ENCODE data around the gene HMCN2. TPM values are rescaled to one million over a fixed set of nuclear protein-coding genes. Genes with fewer than 3 reads are reported as not detected.

Gene HMCN2
- total RNA-seq, 1 experiment from 2014 or later: 5.6 TPM

DNA sequence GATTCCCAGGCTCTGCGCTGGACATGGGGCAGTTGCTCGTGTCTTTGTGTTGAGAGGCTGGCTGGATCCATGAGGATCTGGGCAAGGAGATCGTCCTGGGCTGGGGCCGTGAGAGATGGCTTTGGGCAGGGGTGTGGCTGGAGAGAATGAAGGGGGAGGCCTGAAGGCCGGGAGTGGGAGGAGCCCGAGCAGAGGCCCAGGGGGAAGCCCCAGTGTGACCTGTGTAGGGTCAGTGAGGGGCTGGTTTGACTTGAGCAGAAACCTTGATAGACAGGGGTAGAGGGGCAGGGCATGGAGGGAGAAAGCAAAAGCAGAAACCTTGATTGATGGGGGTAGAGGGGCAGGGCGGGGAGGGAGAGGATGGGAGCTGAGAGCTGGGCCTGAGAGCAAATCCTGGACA, 124.8 kb downstream of the HMCN2 start:
- no peak overlapping the region for H3K4me3 Mint-ChIP-seq
- peaks cover 12% of the 10 kb centered on the region for H3K4me1 Mint-ChIP-seq
- peak overlapping the region; percentile 79 for H3K27ac Mint-ChIP-seq
- DNase-seq (ENCODE audit: low spot score) (peak; percentile 40), ATAC-seq (peak; percentile 81)
- ChIA-PET CTCF (no interaction called here), POLR2A (no interaction called here)
- no peak for TF ChIP-seq PRRX2 (CRISPR knock-in tag; IDR thresholded peaks at IDR 0.05)
- no peak for TF ChIP-seq CREM (CRISPR knock-in tag; IDR thresholded peaks at IDR 0.05)
- TF ChIP-seq, protein P1, sequence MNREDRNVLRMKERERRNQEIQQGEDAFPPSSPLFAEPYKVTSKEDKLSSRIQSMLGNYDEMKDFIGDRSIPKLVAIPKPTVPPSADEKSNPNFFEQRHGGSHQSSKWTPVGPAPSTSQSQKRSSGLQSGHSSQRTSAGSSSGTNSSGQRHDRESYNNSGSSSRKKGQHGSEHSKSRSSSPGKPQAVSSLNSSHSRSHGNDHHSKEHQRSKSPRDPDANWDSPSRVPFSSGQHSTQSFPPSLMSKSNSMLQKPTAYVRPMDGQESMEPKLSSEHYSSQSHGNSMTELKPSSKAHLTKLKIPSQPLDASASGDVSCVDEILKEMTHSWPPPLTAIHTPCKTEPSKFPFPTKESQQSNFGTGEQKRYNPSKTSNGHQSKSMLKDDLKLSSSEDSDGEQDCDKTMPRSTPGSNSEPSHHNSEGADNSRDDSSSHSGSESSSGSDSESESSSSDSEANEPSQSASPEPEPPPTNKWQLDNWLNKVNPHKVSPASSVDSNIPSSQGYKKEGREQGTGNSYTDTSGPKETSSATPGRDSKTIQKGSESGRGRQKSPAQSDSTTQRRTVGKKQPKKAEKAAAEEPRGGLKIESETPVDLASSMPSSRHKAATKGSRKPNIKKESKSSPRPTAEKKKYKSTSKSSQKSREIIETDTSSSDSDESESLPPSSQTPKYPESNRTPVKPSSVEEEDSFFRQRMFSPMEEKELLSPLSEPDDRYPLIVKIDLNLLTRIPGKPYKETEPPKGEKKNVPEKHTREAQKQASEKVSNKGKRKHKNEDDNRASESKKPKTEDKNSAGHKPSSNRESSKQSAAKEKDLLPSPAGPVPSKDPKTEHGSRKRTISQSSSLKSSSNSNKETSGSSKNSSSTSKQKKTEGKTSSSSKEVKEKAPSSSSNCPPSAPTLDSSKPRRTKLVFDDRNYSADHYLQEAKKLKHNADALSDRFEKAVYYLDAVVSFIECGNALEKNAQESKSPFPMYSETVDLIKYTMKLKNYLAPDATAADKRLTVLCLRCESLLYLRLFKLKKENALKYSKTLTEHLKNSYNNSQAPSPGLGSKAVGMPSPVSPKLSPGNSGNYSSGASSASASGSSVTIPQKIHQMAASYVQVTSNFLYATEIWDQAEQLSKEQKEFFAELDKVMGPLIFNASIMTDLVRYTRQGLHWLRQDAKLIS (CRISPR knock-in tag; IDR thresholded peaks at IDR 0.05; ENCODE audit: borderline replicate concordance): no peak
- no peak for TF ChIP-seq FOXK1 (CRISPR knock-in tag; IDR thresholded peaks at IDR 0.05)
- TF ChIP-seq, protein P2, sequence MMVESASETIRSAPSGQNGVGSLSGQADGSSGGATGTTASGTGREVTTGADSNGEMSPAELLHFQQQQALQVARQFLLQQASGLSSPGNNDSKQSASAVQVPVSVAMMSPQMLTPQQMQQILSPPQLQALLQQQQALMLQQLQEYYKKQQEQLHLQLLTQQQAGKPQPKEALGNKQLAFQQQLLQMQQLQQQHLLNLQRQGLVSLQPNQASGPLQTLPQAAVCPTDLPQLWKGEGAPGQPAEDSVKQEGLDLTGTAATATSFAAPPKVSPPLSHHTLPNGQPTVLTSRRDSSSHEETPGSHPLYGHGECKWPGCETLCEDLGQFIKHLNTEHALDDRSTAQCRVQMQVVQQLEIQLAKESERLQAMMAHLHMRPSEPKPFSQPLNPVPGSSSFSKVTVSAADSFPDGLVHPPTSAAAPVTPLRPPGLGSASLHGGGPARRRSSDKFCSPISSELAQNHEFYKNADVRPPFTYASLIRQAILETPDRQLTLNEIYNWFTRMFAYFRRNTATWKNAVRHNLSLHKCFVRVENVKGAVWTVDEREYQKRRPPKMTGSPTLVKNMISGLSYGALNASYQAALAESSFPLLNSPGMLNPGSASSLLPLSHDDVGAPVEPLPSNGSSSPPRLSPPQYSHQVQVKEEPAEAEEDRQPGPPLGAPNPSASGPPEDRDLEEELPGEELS (CRISPR knock-in tag; IDR thresholded peaks at IDR 0.05): no peak
- H3K36me3 Mint-ChIP-seq: no peaks in the 10 kb centered on the region; the same call in 1 of the 2 replicates
- no peaks in the 10 kb centered on the region for H3K27me3 Mint-ChIP-seq (ENCODE audit: low read depth)
- H3K9me3 Mint-ChIP-seq: no peaks in the 10 kb centered on the region

DNA sequence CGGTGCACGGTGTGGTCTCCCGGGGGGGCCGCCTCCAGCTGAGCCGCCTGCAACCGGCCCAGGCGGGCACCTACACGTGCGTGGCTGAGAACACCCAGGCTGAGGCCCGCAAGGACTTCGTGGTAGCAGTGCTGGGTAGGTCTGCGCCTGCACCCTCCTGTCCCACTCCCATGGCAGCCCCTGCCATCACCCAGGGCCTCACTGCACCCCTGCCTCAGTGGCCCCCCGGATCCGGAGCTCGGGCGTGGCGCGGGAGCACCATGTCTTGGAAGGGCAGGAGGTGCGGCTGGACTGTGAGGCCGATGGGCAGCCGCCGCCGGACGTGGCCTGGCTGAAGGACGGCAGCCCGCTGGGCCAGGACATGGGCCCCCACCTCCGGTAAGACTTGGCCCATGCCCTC, 125.4 kb downstream of the HMCN2 start:
- no peak for DNase-seq (ENCODE audit: low spot score)
- ATAC-seq: no peak
- ChIA-PET POLR2A (no interaction called here), CTCF (no interaction called here)
- TF ChIP-seq KAT7 (CRISPR knock-in tag; IDR thresholded peaks at IDR 0.05; ENCODE audit: borderline replicate concordance): no peak
- TF ChIP-seq, protein P3, sequence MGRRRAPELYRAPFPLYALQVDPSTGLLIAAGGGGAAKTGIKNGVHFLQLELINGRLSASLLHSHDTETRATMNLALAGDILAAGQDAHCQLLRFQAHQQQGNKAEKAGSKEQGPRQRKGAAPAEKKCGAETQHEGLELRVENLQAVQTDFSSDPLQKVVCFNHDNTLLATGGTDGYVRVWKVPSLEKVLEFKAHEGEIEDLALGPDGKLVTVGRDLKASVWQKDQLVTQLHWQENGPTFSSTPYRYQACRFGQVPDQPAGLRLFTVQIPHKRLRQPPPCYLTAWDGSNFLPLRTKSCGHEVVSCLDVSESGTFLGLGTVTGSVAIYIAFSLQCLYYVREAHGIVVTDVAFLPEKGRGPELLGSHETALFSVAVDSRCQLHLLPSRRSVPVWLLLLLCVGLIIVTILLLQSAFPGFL (CRISPR knock-in tag; IDR thresholded peaks at IDR 0.05; ENCODE audit: borderline replicate concordance): no peak
- no peak for TF ChIP-seq ZNF423 (CRISPR knock-in tag; IDR thresholded peaks at IDR 0.05)
- no peak for TF ChIP-seq MXD4 (CRISPR knock-in tag; IDR thresholded peaks at IDR 0.05; ENCODE audit: borderline replicate concordance)
- TF ChIP-seq, protein P4, sequence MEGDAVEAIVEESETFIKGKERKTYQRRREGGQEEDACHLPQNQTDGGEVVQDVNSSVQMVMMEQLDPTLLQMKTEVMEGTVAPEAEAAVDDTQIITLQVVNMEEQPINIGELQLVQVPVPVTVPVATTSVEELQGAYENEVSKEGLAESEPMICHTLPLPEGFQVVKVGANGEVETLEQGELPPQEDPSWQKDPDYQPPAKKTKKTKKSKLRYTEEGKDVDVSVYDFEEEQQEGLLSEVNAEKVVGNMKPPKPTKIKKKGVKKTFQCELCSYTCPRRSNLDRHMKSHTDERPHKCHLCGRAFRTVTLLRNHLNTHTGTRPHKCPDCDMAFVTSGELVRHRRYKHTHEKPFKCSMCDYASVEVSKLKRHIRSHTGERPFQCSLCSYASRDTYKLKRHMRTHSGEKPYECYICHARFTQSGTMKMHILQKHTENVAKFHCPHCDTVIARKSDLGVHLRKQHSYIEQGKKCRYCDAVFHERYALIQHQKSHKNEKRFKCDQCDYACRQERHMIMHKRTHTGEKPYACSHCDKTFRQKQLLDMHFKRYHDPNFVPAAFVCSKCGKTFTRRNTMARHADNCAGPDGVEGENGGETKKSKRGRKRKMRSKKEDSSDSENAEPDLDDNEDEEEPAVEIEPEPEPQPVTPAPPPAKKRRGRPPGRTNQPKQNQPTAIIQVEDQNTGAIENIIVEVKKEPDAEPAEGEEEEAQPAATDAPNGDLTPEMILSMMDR (IDR thresholded peaks at IDR 0.05): no peak
- TF ChIP-seq, protein P5, sequence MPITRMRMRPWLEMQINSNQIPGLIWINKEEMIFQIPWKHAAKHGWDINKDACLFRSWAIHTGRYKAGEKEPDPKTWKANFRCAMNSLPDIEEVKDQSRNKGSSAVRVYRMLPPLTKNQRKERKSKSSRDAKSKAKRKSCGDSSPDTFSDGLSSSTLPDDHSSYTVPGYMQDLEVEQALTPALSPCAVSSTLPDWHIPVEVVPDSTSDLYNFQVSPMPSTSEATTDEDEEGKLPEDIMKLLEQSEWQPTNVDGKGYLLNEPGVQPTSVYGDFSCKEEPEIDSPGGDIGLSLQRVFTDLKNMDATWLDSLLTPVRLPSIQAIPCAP (CRISPR knock-in tag; IDR thresholded peaks at IDR 0.05): no peak
- TF ChIP-seq, protein P6, sequence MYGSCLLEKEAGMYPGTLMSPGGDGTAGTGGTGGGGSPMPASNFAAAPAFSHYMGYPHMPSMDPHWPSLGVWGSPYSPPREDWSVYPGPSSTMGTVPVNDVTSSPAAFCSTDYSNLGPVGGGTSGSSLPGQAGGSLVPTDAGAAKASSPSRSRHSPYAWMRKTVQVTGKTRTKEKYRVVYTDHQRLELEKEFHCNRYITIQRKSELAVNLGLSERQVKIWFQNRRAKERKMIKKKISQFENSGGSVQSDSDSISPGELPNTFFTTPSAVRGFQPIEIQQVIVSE (CRISPR knock-in tag; IDR thresholded peaks at IDR 0.05; ENCODE audit: borderline replicate concordance): no peak
- TF ChIP-seq, protein P7, sequence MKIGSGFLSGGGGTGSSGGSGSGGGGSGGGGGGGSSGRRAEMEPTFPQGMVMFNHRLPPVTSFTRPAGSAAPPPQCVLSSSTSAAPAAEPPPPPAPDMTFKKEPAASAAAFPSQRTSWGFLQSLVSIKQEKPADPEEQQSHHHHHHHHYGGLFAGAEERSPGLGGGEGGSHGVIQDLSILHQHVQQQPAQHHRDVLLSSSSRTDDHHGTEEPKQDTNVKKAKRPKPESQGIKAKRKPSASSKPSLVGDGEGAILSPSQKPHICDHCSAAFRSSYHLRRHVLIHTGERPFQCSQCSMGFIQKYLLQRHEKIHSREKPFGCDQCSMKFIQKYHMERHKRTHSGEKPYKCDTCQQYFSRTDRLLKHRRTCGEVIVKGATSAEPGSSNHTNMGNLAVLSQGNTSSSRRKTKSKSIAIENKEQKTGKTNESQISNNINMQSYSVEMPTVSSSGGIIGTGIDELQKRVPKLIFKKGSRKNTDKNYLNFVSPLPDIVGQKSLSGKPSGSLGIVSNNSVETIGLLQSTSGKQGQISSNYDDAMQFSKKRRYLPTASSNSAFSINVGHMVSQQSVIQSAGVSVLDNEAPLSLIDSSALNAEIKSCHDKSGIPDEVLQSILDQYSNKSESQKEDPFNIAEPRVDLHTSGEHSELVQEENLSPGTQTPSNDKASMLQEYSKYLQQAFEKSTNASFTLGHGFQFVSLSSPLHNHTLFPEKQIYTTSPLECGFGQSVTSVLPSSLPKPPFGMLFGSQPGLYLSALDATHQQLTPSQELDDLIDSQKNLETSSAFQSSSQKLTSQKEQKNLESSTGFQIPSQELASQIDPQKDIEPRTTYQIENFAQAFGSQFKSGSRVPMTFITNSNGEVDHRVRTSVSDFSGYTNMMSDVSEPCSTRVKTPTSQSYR (CRISPR knock-in tag; IDR thresholded peaks at IDR 0.05): no peak
- TF ChIP-seq ZNF232 (CRISPR knock-in tag; IDR thresholded peaks at IDR 0.05): no peak
- Mint-ChIP-seq H3K36me3 (no peaks in the 10 kb centered on the region; the same call in 1 of the 2 replicates), H3K27me3 (ENCODE audit: low read depth) (no peaks in the 10 kb centered on the region), H3K4me1 (peaks cover 12% of the 10 kb centered on the region), H3K4me3 (no peak overlapping the region), H3K9me3 (no peaks in the 10 kb centered on the region), H3K27ac (no peak overlapping the region)

Data from WTC11 (cell line).